ENCODE data around the gene PRKN. TPM values are rescaled to one million over a fixed set of nuclear protein-coding genes. Genes with fewer than 3 reads are reported as not detected.

Gene PRKN
- total and polyA plus RNA-seq, 9 of the 15 experiments (the other 6 are each of a cell fraction or from before 2014, with no cell fraction given), result 0.03 to 0.96 (median 0.15) TPM; not detected in 2

DNA sequence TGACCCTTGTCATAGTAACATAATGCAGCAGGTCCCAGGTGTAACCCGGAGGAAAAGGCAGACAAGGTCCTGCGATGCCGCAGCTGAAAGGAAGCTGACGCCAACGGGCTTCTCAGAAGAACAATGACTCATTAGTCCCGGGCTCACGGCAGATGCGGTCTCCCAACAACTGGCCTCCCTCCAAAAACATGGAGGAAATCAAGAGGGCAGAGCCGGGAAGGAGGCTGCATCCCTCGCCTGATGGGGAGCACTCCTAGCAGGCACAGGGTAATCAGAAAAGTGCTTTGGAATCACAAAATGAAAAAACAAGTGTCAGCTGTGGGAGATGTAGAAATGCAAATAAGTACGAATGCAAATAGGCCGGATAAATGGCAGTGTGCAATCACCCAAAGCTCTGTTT, 1288.5 kb downstream of the PRKN start (continued):
- TF ChIP-seq, protein P1, sequence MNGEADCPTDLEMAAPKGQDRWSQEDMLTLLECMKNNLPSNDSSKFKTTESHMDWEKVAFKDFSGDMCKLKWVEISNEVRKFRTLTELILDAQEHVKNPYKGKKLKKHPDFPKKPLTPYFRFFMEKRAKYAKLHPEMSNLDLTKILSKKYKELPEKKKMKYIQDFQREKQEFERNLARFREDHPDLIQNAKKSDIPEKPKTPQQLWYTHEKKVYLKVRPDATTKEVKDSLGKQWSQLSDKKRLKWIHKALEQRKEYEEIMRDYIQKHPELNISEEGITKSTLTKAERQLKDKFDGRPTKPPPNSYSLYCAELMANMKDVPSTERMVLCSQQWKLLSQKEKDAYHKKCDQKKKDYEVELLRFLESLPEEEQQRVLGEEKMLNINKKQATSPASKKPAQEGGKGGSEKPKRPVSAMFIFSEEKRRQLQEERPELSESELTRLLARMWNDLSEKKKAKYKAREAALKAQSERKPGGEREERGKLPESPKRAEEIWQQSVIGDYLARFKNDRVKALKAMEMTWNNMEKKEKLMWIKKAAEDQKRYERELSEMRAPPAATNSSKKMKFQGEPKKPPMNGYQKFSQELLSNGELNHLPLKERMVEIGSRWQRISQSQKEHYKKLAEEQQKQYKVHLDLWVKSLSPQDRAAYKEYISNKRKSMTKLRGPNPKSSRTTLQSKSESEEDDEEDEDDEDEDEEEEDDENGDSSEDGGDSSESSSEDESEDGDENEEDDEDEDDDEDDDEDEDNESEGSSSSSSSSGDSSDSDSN (IDR thresholded peaks at IDR 0.05; ENCODE audit: borderline replicate concordance in 1 of 2, low read depth in 2 of 2, low read length in 2 of 2), result peak; percentile 99 to 100
- TF ChIP-seq DNMT1 (IDR thresholded peaks at IDR 0.05), result no peak
- TF ChIP-seq JUND (IDR thresholded peaks at IDR 0.05; ENCODE audit: borderline replicate concordance, low read depth, low read length), result peak; percentile 90
- peak; percentile 97; the same call in 2 of the 3 replicates for TF ChIP-seq JUND (tag; IDR thresholded peaks at IDR 0.05; ENCODE audit: borderline replicate concordance, low read depth, low read length)
- no peak for TF ChIP-seq ZNF444 (CRISPR knock-in tag; IDR thresholded peaks at IDR 0.05)
- TF ChIP-seq, protein P2, sequence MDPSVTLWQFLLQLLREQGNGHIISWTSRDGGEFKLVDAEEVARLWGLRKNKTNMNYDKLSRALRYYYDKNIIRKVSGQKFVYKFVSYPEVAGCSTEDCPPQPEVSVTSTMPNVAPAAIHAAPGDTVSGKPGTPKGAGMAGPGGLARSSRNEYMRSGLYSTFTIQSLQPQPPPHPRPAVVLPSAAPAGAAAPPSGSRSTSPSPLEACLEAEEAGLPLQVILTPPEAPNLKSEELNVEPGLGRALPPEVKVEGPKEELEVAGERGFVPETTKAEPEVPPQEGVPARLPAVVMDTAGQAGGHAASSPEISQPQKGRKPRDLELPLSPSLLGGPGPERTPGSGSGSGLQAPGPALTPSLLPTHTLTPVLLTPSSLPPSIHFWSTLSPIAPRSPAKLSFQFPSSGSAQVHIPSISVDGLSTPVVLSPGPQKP (CRISPR knock-in tag; IDR thresholded peaks at IDR 0.05), result no peak
- TF ChIP-seq ZNF75A (CRISPR knock-in tag; IDR thresholded peaks at IDR 0.05), result no peak
- TF ChIP-seq, protein P3, sequence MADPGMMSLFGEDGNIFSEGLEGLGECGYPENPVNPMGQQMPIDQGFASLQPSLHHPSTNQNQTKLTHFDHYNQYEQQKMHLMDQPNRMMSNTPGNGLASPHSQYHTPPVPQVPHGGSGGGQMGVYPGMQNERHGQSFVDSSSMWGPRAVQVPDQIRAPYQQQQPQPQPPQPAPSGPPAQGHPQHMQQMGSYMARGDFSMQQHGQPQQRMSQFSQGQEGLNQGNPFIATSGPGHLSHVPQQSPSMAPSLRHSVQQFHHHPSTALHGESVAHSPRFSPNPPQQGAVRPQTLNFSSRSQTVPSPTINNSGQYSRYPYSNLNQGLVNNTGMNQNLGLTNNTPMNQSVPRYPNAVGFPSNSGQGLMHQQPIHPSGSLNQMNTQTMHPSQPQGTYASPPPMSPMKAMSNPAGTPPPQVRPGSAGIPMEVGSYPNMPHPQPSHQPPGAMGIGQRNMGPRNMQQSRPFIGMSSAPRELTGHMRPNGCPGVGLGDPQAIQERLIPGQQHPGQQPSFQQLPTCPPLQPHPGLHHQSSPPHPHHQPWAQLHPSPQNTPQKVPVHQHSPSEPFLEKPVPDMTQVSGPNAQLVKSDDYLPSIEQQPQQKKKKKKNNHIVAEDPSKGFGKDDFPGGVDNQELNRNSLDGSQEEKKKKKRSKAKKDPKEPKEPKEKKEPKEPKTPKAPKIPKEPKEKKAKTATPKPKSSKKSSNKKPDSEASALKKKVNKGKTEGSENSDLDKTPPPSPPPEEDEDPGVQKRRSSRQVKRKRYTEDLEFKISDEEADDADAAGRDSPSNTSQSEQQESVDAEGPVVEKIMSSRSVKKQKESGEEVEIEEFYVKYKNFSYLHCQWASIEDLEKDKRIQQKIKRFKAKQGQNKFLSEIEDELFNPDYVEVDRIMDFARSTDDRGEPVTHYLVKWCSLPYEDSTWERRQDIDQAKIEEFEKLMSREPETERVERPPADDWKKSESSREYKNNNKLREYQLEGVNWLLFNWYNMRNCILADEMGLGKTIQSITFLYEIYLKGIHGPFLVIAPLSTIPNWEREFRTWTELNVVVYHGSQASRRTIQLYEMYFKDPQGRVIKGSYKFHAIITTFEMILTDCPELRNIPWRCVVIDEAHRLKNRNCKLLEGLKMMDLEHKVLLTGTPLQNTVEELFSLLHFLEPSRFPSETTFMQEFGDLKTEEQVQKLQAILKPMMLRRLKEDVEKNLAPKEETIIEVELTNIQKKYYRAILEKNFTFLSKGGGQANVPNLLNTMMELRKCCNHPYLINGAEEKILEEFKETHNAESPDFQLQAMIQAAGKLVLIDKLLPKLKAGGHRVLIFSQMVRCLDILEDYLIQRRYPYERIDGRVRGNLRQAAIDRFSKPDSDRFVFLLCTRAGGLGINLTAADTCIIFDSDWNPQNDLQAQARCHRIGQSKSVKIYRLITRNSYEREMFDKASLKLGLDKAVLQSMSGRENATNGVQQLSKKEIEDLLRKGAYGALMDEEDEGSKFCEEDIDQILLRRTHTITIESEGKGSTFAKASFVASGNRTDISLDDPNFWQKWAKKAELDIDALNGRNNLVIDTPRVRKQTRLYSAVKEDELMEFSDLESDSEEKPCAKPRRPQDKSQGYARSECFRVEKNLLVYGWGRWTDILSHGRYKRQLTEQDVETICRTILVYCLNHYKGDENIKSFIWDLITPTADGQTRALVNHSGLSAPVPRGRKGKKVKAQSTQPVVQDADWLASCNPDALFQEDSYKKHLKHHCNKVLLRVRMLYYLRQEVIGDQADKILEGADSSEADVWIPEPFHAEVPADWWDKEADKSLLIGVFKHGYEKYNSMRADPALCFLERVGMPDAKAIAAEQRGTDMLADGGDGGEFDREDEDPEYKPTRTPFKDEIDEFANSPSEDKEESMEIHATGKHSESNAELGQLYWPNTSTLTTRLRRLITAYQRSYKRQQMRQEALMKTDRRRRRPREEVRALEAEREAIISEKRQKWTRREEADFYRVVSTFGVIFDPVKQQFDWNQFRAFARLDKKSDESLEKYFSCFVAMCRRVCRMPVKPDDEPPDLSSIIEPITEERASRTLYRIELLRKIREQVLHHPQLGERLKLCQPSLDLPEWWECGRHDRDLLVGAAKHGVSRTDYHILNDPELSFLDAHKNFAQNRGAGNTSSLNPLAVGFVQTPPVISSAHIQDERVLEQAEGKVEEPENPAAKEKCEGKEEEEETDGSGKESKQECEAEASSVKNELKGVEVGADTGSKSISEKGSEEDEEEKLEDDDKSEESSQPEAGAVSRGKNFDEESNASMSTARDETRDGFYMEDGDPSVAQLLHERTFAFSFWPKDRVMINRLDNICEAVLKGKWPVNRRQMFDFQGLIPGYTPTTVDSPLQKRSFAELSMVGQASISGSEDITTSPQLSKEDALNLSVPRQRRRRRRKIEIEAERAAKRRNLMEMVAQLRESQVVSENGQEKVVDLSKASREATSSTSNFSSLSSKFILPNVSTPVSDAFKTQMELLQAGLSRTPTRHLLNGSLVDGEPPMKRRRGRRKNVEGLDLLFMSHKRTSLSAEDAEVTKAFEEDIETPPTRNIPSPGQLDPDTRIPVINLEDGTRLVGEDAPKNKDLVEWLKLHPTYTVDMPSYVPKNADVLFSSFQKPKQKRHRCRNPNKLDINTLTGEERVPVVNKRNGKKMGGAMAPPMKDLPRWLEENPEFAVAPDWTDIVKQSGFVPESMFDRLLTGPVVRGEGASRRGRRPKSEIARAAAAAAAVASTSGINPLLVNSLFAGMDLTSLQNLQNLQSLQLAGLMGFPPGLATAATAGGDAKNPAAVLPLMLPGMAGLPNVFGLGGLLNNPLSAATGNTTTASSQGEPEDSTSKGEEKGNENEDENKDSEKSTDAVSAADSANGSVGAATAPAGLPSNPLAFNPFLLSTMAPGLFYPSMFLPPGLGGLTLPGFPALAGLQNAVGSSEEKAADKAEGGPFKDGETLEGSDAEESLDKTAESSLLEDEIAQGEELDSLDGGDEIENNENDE (IDR thresholded peaks at IDR 0.05; ENCODE audit: low read depth, low read length), result no peak
- no peak for TF ChIP-seq ZNF586 (CRISPR knock-in tag; conservative IDR thresholded peaks at IDR 0.05)
- TF ChIP-seq LARP7 (IDR thresholded peaks at IDR 0.05), result no peak
- no peak for TF ChIP-seq ZNF436 (CRISPR knock-in tag; IDR thresholded peaks at IDR 0.05)
- no peak for TF ChIP-seq MYC (IDR thresholded peaks at IDR 0.05; ENCODE audit: low read depth, low read length)
- TF ChIP-seq MYC (CRISPR knock-in tag; IDR thresholded peaks at IDR 0.05; ENCODE audit: borderline replicate concordance, low read depth), result no peak
- TF ChIP-seq MIER1 (IDR thresholded peaks at IDR 0.05; ENCODE audit: low read depth), result no peak
- TF ChIP-seq HMG20B (CRISPR knock-in tag; IDR thresholded peaks at IDR 0.05), result no peak
